SK-N-SH treated with all-trans-retinoic acid at 6 μM for 48 hours (cell line): Measurements from ENCODE around the gene ZNF518A.

ENCODE experiments used
- ATAC-seq: fragments of 200-7000 bp; cut with Tn5 transposase; 3 replicates; pipeline ENCODE4 v1.9.1; 2020; ENCODE audit warnings: mild to moderate bottlenecking, moderate library complexity
- ARNTL ChIP-seq: fragments of 450-650 bp; formaldehyde crosslinking; IDR thresholded peaks from 2 replicates; pipeline ENCODE4 v1.5.0; 2020; ENCODE audit warnings: low read depth, mild to moderate bottlenecking, moderate library complexity, borderline replicate concordance
- BACH2 ChIP-seq: fragments of 250-450 bp; sonication (Bioruptor Pico); IDR thresholded peaks from 2 replicates; pipeline ENCODE4 v1.9.0; 2021; ENCODE audit warnings: mild to moderate bottlenecking, borderline replicate concordance
- CREB5 ChIP-seq: fragments of 250-450 bp; sonication (Bioruptor Pico); IDR thresholded peaks from 2 replicates; pipeline ENCODE4 v1.5.1; 2020; ENCODE audit warnings: low read depth, mild to moderate bottlenecking, moderate library complexity
- CSDC2 ChIP-seq: fragments of 250-450 bp; sonication (Bioruptor Pico); IDR thresholded peaks from 2 replicates; pipeline ENCODE4 v1.5.0; 2020; ENCODE audit warnings: mild to moderate bottlenecking, moderate library complexity
- CSRNP3 ChIP-seq: fragments of 250-450 bp; sonication (Bioruptor Pico); IDR thresholded peaks from 2 replicates; pipeline ENCODE4 v1.5.1; 2021; ENCODE audit warnings: mild to moderate bottlenecking, moderate library complexity
- ESRRG ChIP-seq: fragments of 250-450 bp; sonication (Bioruptor Pico); IDR thresholded peaks from 2 replicates; pipeline ENCODE4 v1.6.1; 2021; ENCODE audit warnings: mild to moderate bottlenecking
- GLIS3 ChIP-seq: fragments of 250-450 bp; sonication (Bioruptor Pico); IDR thresholded peaks from 2 replicates; pipeline ENCODE4 v1.5.0; 2020; ENCODE audit warnings: mild to moderate bottlenecking, moderate library complexity
- ISL1 ChIP-seq: fragments of 250-450 bp; sonication (Bioruptor Pico); IDR thresholded peaks from 2 replicates; pipeline ENCODE4 v2.1.2; 2022; ENCODE audit warnings: mild to moderate bottlenecking, moderate library complexity
- PATZ1 ChIP-seq: fragments of 250-450 bp; sonication (Bioruptor Pico); IDR thresholded peaks from 2 replicates; pipeline ENCODE4 v1.8.0; 2020; ENCODE audit warnings: mild to moderate bottlenecking, moderate library complexity, borderline replicate concordance
- POU6F1 ChIP-seq: fragments of 250-450 bp; sonication (Bioruptor Pico); IDR thresholded peaks from 2 replicates; pipeline ENCODE4 v1.8.0; 2021; ENCODE audit warnings: low read depth, mild to moderate bottlenecking, moderate library complexity, borderline replicate concordance
- PPARA ChIP-seq: fragments of 250-450 bp; sonication (Bioruptor Pico); IDR thresholded peaks from 2 replicates; pipeline ENCODE4 v1.5.0; 2020; ENCODE audit warnings: mild to moderate bottlenecking, borderline replicate concordance
- RARB ChIP-seq: fragments of 250-450 bp; sonication (Bioruptor Pico); IDR thresholded peaks from 2 replicates; pipeline ENCODE4 v1.8.0; 2021; ENCODE audit warnings: mild to moderate bottlenecking, moderate library complexity
- SNAI2 ChIP-seq: fragments of 250-450 bp; sonication (Bioruptor Pico); IDR thresholded peaks from 2 replicates; pipeline ENCODE4 v1.5.0; 2020; ENCODE audit warnings: mild to moderate bottlenecking, moderate library complexity
- TCF4 ChIP-seq: fragments of 250-450 bp; sonication (Bioruptor Pico); IDR thresholded peaks from 2 replicates; pipeline ENCODE4 v1.8.0; 2021; ENCODE audit warnings: mild to moderate bottlenecking, moderate library complexity, borderline replicate concordance
- TOX ChIP-seq: fragments of 250-450 bp; sonication (Bioruptor Pico); IDR thresholded peaks from 2 replicates; pipeline ENCODE4 v1.8.0; 2021; ENCODE audit warnings: mild to moderate bottlenecking, moderate library complexity, borderline replicate concordance
- TSHZ2 ChIP-seq: fragments of 250-450 bp; sonication (Bioruptor Pico); IDR thresholded peaks from 2 replicates; pipeline ENCODE4 v1.5.0; 2020; ENCODE audit warnings: mild to moderate bottlenecking, moderate library complexity
- ZC3H10 ChIP-seq: fragments of 250-450 bp; sonication (Bioruptor Pico); IDR thresholded peaks from 2 replicates; pipeline ENCODE4 v1.5.1; 2021; ENCODE audit warnings: mild to moderate bottlenecking, moderate library complexity
- ZFP3 ChIP-seq: fragments of 250-450 bp; sonication (Bioruptor Pico); IDR thresholded peaks from 2 replicates; pipeline ENCODE4 v1.5.0; 2020; ENCODE audit warnings: mild to moderate bottlenecking, moderate library complexity
- ZFP30 ChIP-seq: fragments of 450-650 bp; formaldehyde crosslinking; IDR thresholded peaks from 2 replicates; pipeline ENCODE4 v1.5.0; 2022; ENCODE audit warnings: mild to moderate bottlenecking, moderate library complexity
- ZNF565 ChIP-seq: fragments of 450-650 bp; formaldehyde crosslinking; conservative IDR thresholded peaks from 2 replicates; pipeline ENCODE4 v1.5.0; 2020; ENCODE audit warnings: low read depth, mild to moderate bottlenecking, moderate library complexity
- ZNF70 ChIP-seq: fragments of 450-650 bp; formaldehyde crosslinking; IDR thresholded peaks from 2 replicates; pipeline ENCODE4 v1.5.0; 2020; ENCODE audit warnings: mild to moderate bottlenecking, moderate library complexity
- ZNF8 ChIP-seq: fragments of 450-650 bp; formaldehyde crosslinking; IDR thresholded peaks from 2 replicates; pipeline ENCODE4 v1.5.0; 2020; ENCODE audit warnings: mild to moderate bottlenecking, moderate library complexity

Gene ZNF518A

GRCh38 chr10:96112531-96112930 lies 17.6 kb upstream of the ZNF518A start:
- no peak for ATAC-seq
- TF ChIP-seq POU6F1 (CRISPR knock-in tag) (no peak), ISL1 (no peak), ARNTL (CRISPR knock-in tag) (no peak), ZC3H10 (CRISPR knock-in tag) (no peak), RARB (no peak), TCF4 (CRISPR knock-in tag) (no peak)

GRCh38 chr10:96118604-96119450 lies 11.3 kb upstream of the ZNF518A start:
- ATAC-seq: no peak
- TF ChIP-seq ZNF8 (CRISPR knock-in tag): no peak
- no peak for TF ChIP-seq ESRRG (CRISPR knock-in tag)
- TF ChIP-seq ZC3H10 (CRISPR knock-in tag): no peak
- no peak for TF ChIP-seq BACH2
- TF ChIP-seq ZFP30 (CRISPR knock-in tag): no peak
- TF ChIP-seq CSDC2 (CRISPR knock-in tag): no peak
- no peak for TF ChIP-seq TCF4 (CRISPR knock-in tag)
- TF ChIP-seq PPARA (CRISPR knock-in tag): no peak
- no peak for TF ChIP-seq ISL1
- no peak for TF ChIP-seq SNAI2 (CRISPR knock-in tag)
- TF ChIP-seq TSHZ2 (CRISPR knock-in tag): no peak
- TF ChIP-seq CSRNP3 (CRISPR knock-in tag): no peak
- no peak for TF ChIP-seq PATZ1 (CRISPR knock-in tag)
- TF ChIP-seq ARNTL (CRISPR knock-in tag): no peak
- TF ChIP-seq ZNF565: no peak
- TF ChIP-seq ZNF70 (CRISPR knock-in tag): no peak

GRCh38 chr10:96122824-96123223 lies 7.3 kb upstream of the ZNF518A start:
- ATAC-seq: no peak

More at GRCh38 chr10:96122824-96123223, 7.3 kb upstream of the ZNF518A start:
- TF ChIP-seq ZNF565: no peak
- no peak for TF ChIP-seq SNAI2 (CRISPR knock-in tag)
- TF ChIP-seq RARB: no peak
- TF ChIP-seq ZC3H10 (CRISPR knock-in tag): no peak
- TF ChIP-seq TOX: no peak
- no peak for TF ChIP-seq ZFP3 (CRISPR knock-in tag)
- TF ChIP-seq ESRRG (CRISPR knock-in tag): no peak
- TF ChIP-seq ZNF70 (CRISPR knock-in tag): no peak
- TF ChIP-seq BACH2: no peak
- no peak for TF ChIP-seq ISL1
- TF ChIP-seq ARNTL (CRISPR knock-in tag): no peak
- TF ChIP-seq ZNF8 (CRISPR knock-in tag): no peak
- TF ChIP-seq GLIS3 (CRISPR knock-in tag): no peak
- TF ChIP-seq POU6F1 (CRISPR knock-in tag): no peak
- TF ChIP-seq CREB5 (CRISPR knock-in tag): no peak
